ENCODE data around the gene GNB3.
"Not testable (repeated sequence)": the region's sequence is repeated elsewhere in the genome, so short reads cannot be mapped to it uniquely, and the experiment has no call there.

GNB3 gene

GRCh38 chr12:6860942-6861341, 20.2 kb downstream of the GNB3 start:
- DNase-seq (ENCODE audit: low read depth): no peak

DNA sequence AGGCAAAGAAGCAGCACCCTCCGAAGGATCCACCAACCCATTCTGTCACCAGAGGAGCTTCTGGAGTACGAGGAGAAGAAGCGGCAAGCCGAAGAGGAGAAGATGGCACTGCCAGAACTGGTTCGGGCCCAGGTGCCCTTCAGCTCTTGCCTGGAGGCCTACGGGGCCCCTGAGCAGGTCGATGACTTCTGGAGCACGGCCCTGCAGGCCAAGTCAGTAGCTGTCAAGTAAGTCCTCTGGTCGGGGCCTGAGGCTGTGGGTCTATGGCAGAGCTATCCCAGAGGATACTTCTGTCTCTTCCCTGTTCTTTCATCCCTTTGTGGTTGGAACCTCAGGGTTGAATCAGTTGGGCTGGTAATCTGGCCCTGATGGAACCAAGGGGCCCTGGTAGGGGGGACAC, 20.7 kb downstream of the GNB3 start:
- DNase-seq (ENCODE audit: low read depth): no peak

DNA sequence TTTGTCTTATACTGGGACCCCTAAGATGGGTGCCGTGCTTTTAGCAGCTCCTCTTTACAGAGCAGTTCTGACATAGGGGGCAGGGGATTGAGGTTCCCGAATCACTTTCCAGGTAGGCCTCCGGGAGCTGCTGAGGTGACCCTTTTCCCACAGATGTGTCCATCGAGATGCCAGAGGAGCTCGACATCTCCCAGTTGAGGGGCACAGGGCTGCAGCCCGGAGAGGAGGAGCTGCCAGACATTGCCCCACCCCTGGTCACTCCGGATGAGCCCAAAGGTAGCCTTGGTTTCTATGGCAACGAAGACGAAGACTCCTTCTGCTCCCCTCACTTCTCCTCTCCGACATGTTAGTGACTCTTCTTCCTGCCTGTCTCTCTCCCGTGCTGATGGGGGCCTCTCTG, 22.3 kb downstream of the GNB3 start:
- no peak for DNase-seq (ENCODE audit: low read depth)

- no peak for DNase-seq (ENCODE audit: low read depth)
These were observed 23.0 kb downstream of the GNB3 start for GRCh38 chr12:6863586-6864321.

- DNase-seq (ENCODE audit: low read depth): not testable (repeated sequence)
These were observed 24.6 kb downstream of the GNB3 start for GRCh38 chr12:6865307-6865706.

DNA sequence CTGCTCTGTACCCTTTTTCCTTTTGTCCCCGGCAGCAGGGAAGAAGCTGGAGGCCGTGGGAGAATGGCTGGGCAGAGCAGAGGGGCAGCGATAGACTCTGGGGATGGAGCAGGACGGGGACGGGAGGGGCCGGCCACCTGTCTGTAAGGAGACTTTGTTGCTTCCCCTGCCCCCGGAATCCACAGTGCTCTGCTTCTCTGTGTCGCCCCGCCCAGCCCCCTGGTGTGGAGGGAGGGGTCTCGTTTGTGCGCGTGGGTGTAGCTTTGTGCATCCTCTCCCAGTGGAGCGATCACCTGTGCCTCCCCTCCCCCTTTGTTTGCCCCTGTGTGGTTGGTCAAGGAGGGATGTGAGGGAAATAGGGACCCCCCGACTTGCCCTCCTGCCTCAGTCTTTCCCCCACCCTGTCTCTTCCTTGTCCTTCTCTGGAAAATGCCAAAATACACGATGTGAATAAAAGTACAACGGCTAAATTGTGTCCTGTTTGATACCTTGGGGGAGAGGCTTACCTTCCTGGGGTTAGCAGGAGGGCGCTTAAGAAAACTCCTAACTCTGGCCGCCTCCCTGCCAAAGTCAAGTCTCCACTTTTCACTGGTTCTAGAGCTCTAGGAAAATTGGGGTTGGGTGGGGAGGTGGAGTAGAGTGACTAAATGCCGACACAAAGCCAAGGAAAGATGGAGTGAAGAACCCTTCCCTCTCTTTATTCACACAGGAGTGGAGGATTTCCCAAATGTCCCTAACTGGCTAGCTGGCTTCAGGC, 25.6 kb downstream of the GNB3 start:
- DNase-seq (ENCODE audit: low read depth): no peak

DNA sequence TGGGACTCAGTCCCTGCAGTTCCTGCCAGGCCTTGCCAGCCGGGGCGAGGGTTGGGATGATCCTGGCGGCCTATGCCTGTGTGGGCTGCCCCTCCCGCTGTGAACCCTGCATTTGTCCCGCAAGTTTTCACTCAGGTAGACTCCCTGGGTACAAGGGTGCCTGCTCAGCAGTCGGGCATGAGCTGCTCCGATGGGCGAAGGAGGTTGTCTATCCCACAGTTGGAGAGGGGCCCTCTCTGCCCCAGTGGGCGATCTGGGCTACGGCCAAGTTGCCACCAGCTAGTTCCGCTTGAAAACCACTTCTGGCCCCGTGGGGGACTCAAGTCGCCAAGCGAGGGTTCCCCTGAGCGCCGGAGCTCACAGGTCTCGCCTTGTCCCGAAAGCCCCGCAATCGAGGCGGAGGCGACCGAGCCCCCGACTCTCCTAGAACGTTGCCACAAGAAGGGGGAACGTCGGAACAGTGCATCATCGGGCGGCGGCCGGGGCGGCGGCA, 26.2 kb downstream of the GNB3 start:
- no peak for DNase-seq (ENCODE audit: low read depth)

DNA sequence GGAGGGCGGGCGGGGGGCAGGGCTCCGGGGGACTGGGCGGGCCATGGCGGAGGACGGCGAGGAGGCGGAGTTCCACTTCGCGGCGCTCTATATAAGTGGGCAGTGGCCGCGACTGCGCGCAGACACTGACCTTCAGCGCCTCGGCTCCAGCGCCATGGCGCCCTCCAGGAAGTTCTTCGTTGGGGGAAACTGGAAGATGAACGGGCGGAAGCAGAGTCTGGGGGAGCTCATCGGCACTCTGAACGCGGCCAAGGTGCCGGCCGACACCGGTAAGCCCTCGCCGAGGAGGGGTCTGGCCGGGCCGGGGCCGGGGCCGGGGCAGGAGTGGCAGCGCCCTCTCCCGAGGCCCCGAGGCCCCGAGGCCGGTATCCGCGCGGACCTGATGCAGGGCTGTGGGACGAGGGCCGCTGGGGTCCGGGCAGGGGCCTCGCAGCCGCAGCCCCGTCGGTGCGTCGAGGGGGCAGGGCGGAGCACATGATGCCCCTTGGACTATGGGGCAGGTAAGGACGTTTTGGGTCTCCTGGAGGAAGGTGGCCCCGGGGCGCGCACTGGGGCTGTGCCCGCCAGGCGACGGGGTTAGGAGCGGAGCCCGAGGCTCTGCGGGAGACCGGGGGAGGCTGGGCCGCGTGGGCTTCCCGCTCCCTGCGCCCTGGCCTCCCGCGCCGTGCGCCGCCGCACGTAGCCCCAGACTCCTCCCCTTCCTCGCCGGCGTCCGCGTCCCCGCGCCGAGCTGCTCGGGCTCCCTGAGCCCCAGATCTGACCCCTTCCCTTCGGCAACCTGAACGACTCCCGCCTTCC, 26.9 kb downstream of the GNB3 start, which contains the start of gene TPI1:
Gene TPI1, plus strand, starts transcription at position 119 of the 798 bp plus-strand sequence. Its CDS starts 36 bp downstream, at position 155.
- DNase-seq (ENCODE audit: low read depth): peak; percentile 68

DNA sequence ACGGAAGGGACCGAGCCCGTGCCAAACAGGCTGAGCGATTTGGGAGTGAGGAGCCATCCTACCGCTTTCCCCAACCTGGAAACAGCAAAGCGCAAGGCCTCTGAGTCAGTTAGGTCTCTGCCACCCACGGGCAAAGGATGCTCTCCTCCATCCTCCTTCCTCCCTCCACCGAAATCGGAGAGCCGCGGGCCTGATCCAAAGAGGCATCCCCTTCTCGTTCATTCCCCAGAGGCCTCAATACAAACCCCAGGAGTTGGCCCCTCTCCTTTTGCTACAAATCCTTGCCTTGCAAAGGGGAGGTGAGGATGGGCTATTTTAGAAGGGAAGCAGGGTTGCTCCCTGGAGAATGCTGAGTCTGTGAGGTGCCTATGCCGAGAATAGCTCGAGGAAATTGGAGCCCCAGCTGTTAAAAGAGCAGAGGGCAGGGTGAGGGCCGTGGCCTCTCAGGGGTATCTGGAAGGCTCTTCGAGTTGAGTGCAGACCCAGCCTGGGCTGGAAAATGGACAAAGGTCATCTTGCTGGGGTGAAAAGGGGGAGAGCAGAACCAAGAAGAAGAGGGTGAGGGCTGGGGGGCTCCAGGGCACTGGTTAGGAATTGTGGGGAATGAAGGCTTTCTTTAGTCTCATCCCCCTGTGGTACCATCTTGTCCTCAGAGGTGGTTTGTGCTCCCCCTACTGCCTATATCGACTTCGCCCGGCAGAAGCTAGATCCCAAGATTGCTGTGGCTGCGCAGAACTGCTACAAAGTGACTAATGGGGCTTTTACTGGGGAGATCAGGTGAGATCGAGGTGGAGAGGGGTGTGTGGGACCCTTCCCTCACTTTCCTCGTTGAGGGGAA, 27.7 kb downstream of the GNB3 start:
- DNase-seq (ENCODE audit: low read depth): peak; percentile 21

DNA sequence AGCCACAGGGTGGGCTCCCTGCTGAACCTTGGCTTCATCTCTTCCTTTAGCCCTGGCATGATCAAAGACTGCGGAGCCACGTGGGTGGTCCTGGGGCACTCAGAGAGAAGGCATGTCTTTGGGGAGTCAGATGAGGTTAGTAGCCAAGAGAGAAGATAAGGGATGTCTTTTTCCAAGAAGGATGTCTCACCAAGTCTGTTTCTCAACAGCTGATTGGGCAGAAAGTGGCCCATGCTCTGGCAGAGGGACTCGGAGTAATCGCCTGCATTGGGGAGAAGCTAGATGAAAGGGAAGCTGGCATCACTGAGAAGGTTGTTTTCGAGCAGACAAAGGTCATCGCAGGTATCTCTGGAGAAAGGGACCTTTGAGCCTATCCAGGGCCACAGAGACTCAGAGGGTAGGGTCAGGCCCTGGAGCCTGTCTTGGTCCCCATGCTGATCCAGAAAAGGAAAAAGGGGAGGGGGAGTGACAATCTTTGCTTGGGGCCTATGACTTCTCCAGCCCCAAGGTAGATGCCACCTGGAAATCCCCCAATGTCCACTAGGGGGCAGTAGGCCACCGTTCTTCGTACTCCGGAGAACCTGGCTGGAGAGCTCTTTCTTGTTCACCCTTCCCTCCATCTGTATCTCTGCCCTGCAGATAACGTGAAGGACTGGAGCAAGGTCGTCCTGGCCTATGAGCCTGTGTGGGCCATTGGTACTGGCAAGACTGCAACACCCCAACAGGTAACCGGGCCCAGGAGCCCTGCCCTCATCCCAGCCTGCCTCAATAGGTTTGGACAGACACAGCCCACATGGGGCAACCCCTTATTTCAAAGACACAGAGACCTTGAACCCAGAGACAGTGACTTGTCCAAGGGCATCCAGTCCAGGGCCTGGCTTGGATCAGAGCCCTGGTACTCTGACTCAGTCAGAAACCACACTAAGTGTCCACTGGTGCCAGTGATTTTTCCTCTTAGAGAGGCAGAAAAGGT, 28.6 kb downstream of the GNB3 start:
- DNase-seq (ENCODE audit: low read depth): peak; percentile 84

GRCh38 chr12:6870304-6870703, 29.6 kb downstream of the GNB3 start:
- DNase-seq (ENCODE audit: low read depth): not testable (repeated sequence)

- DNase-seq (ENCODE audit: low read depth): no peak
These were observed 30.6 kb downstream of the GNB3 start for GRCh38 chr12:6871052-6871957.

- DNase-seq (ENCODE audit: low read depth): peak; percentile 49
These were observed 31.6 kb downstream of the GNB3 start for GRCh38 chr12:6872073-6873048.

DNA sequence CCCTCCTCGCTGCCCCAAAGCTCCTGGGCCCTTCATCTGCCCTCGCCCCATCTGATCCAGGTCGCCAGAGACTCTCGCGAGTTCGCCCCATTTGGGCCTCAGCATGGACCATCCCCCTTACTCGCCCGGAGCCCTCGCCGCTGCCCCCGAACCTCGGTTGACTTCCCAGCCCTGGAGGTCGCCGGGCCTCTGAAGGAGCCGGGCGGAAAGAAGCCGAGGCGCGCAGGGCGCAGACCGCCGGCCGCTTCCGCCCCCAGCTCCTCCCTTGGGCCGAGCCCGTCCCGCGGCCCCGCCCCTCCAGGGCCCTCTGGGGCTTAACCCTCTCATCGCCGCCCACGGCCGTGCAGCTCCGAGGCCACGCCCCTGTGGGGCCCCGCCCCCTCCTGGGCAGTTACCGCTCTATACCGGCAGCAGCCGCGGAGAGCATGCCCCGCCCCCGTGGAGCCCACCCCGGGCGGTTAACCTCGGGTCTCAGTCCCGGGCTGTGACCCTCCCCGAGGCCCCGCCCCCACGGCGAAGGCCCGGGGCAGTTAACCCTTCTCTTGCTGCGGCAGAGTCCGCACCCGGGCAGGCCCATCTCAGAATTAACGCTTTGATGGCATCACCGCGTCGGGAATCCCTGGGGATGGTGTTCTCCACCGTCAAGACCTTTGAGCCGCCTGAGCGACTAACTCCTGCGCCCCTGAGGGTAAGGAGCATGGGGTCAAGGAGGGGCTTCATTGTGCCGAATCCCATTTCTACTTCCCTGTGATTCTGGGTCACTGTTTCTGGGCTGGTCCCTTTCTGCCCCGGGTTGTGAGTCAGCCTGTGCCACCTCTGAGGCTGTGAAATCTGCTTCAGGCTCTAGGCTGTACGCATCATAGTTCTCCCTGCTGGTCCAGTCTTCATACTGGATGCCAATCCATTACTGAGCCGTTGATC, 32.6 kb downstream of the GNB3 start, which contains the start of gene SPSB2:
Gene SPSB2, minus strand, starts transcription at position 210 of the 921 bp plus-strand sequence. CDS start 402 bp downstream, outside the sequence.
- peak; percentile 92 for DNase-seq (ENCODE audit: low read depth)

DNA sequence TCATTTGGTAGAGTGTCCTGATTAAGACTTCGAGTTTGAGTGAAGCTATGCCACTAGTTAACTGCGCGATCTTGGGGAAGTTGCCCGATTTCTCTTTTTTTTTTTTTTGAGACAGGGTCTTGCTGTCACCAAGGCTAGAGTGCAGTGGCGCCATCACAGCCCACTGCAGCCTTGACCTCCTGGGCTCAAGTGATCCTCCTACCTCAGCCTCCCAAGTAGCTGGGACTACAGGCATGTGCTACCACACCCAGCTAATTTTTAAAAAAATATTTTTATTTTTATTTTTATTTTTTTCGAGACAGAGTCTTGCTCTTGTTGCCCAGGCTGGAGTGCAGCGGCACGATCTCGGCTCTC, 33.3 kb downstream of the GNB3 start:
- DNase-seq (ENCODE audit: low read depth): not testable (repeated sequence)

DNA sequence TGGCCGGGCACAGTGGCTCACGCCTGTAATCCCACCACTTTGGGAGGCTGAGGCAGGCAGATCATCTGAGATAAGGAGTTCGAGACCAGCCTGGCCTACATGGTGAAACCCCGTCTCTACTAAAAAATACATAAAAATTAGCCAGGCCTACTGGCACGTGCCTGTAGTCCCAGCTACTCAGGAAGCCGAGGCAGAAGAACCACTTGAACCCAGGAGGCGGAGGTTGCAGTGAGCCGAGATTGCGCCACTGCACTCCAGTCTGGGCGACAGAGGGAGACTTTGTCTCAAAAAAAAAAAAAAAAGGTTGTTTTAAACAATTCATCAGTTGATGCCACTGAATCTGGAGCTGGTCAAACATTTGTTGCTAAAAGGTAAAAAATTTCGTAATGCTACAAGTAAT, 39.1 kb downstream of the GNB3 start:
- DNase-seq (ENCODE audit: low read depth): not testable (repeated sequence)

- no peak for DNase-seq (ENCODE audit: low read depth)
These were observed 42.5 kb downstream of the GNB3 start for GRCh38 chr12:6883252-6883651.
